WTC11 (cell line): ENCODE results near the gene PCDHGA9.

Experiments
- CTCF ChIP-seq: fragments of 200-600 bp; IDR thresholded peaks from 2 replicates; pipeline ENCODE4 v1.8.0; 2022; ENCODE audit warnings: antibody characterized with exemption
- FOXJ3 ChIP-seq: sonication (generic); formaldehyde crosslinking; IDR thresholded peaks from 2 replicates; pipeline ENCODE4 v1.9.0; 2021; ENCODE audit warnings: missing genetic modification reagents, mild to moderate bottlenecking, borderline replicate concordance
- IRF2 ChIP-seq: sonication (generic); formaldehyde crosslinking; IDR thresholded peaks from 2 replicates; pipeline ENCODE4 v1.8.0; 2022; ENCODE audit warnings: low read depth, missing genetic modification reagents, borderline replicate concordance
- JUN ChIP-seq: sonication (generic); formaldehyde crosslinking; IDR thresholded peaks from 2 replicates; pipeline ENCODE4 v1.8.0; 2023; ENCODE audit warnings: mild to moderate bottlenecking, missing genetic modification reagents
- NR3C1 ChIP-seq: sonication (generic); formaldehyde crosslinking; conservative IDR thresholded peaks from 2 replicates; pipeline ENCODE4 v1.8.1; 2023; ENCODE audit warnings: low read depth, mild to moderate bottlenecking, missing genetic modification reagents
- RELA ChIP-seq: sonication (generic); formaldehyde crosslinking; IDR thresholded peaks from 2 replicates; pipeline ENCODE4 v1.8.1; 2022; ENCODE audit warnings: missing genetic modification reagents, mild to moderate bottlenecking, borderline replicate concordance
- USF2 ChIP-seq: sonication (generic); formaldehyde crosslinking; IDR thresholded peaks from 2 replicates; pipeline ENCODE4 v1.8.1; 2023; ENCODE audit warnings: mild to moderate bottlenecking, missing genetic modification reagents, moderate library complexity
- ZNF281 ChIP-seq: sonication (generic); formaldehyde crosslinking; IDR thresholded peaks from 2 replicates; pipeline ENCODE4 v1.8.0; 2023; ENCODE audit warnings: mild to moderate bottlenecking, missing genetic modification reagents
- TF ChIP-seq, protein P1 (sequence below): sonication (generic); formaldehyde crosslinking; conservative IDR thresholded peaks from 2 replicates; pipeline ENCODE4 v1.8.1; 2023; ENCODE audit warnings: mild to moderate bottlenecking, low read depth, missing genetic modification reagents, moderate library complexity

- TF ChIP-seq FOXJ3 (CRISPR knock-in tag), result no peak
- TF ChIP-seq JUN (CRISPR knock-in tag), result no peak
- no peak for TF ChIP-seq ZNF281 (CRISPR knock-in tag)
- TF ChIP-seq CTCF, result no peak
- TF ChIP-seq RELA (CRISPR knock-in tag), result no peak
- no peak for TF ChIP-seq IRF2 (CRISPR knock-in tag)
- TF ChIP-seq USF2 (CRISPR knock-in tag), result no peak
- TF ChIP-seq, protein P1, sequence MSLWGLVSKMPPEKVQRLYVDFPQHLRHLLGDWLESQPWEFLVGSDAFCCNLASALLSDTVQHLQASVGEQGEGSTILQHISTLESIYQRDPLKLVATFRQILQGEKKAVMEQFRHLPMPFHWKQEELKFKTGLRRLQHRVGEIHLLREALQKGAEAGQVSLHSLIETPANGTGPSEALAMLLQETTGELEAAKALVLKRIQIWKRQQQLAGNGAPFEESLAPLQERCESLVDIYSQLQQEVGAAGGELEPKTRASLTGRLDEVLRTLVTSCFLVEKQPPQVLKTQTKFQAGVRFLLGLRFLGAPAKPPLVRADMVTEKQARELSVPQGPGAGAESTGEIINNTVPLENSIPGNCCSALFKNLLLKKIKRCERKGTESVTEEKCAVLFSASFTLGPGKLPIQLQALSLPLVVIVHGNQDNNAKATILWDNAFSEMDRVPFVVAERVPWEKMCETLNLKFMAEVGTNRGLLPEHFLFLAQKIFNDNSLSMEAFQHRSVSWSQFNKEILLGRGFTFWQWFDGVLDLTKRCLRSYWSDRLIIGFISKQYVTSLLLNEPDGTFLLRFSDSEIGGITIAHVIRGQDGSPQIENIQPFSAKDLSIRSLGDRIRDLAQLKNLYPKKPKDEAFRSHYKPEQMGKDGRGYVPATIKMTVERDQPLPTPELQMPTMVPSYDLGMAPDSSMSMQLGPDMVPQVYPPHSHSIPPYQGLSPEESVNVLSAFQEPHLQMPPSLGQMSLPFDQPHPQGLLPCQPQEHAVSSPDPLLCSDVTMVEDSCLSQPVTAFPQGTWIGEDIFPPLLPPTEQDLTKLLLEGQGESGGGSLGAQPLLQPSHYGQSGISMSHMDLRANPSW (CRISPR knock-in tag), result no peak
- no peak for TF ChIP-seq NR3C1 (CRISPR knock-in tag)
Observed at GRCh38 chr5:141356133-141356532, 46.4 kb upstream of the PCDHGA9 start.
